AG10803 (cell line): ENCODE data around the gene GIGYF2.

ENCODE experiments used
- DNase-seq: peaks from one replicate; pipeline ENCODE4 v3.0.0; 2010; ENCODE audit warnings: low read depth
- H3K4me3 ChIP-seq: 2 replicates; pipeline ENCODE4 v1.5.1; 2011; ENCODE audit warnings: mild to moderate bottlenecking, low read length, control low read depth
- TF ChIP-seq, protein P1 (sequence below): conservative IDR thresholded peaks from 2 replicates; pipeline ENCODE4 v1.5.1; 2011; ENCODE audit warnings: mild to moderate bottlenecking, low read length, control low read depth, inconsistent platforms

The GIGYF2 gene

DNA sequence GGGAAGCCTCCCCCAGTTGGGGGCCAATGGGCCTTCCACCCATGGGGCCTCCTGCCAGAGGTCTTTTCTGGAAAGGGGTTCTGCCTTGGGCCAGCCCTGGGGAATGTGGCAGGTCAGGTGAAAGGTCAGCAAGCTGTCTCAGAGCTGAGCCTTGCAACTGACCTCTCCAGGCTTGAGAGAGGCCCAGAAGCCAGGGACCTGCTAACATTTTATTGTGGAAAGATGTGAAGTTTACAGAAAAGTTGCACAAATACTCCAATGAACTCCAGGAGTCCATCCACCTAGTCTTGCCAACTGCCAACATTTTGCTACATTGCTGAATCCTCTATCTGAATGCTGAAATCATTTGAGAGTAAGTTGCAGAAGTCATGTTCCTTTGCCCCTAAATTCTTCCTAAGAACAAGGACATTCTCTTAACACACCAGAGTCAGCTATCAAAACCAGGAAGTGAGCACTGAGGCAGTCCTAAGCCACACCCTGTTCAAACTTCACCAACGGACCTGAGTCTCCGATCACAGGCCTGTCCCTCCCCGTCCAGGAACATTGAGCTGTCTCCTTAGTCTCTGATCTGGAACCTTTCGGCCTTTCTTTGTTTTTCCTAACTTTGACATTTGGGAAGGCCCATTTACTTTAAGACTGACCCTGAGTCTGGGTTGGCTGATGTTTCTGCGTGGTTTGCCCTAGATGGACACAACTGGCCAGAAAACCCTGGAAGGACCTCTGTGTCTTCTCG lies 176.9 kb downstream of the GIGYF2 start:
- DNase-seq = no peak
- no peak overlapping the region for H3K4me3 ChIP-seq
- TF ChIP-seq, protein P1, sequence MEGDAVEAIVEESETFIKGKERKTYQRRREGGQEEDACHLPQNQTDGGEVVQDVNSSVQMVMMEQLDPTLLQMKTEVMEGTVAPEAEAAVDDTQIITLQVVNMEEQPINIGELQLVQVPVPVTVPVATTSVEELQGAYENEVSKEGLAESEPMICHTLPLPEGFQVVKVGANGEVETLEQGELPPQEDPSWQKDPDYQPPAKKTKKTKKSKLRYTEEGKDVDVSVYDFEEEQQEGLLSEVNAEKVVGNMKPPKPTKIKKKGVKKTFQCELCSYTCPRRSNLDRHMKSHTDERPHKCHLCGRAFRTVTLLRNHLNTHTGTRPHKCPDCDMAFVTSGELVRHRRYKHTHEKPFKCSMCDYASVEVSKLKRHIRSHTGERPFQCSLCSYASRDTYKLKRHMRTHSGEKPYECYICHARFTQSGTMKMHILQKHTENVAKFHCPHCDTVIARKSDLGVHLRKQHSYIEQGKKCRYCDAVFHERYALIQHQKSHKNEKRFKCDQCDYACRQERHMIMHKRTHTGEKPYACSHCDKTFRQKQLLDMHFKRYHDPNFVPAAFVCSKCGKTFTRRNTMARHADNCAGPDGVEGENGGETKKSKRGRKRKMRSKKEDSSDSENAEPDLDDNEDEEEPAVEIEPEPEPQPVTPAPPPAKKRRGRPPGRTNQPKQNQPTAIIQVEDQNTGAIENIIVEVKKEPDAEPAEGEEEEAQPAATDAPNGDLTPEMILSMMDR = no peak

DNA sequence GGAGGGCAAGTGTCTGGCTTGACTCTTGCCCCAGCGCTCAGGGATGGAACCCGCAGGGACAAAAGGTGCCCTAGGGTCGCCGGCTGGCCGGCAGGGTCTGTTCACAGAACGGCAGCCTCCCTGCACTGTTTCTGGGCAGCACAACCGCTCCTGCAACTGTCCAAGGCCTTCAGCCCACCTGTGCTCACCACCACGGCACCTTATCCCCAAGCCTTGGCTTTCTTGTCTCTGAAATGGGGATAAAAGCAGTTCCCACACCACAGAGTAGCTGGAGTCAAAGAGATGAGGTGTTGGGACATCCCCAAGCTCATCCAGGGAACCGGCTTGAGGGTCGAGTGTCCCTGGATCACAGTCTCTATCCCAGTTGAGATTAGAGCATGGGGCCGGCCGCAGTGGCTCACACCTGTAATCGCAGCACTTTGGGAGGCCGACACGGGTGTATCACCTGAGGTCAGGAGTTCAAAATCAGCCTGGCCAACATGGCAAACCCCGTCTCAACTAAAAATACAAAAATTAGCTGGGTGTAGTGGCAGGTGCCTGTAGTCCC lies 177.6 kb downstream of the GIGYF2 start:
- no peak overlapping the region for H3K4me3 ChIP-seq

DNA sequence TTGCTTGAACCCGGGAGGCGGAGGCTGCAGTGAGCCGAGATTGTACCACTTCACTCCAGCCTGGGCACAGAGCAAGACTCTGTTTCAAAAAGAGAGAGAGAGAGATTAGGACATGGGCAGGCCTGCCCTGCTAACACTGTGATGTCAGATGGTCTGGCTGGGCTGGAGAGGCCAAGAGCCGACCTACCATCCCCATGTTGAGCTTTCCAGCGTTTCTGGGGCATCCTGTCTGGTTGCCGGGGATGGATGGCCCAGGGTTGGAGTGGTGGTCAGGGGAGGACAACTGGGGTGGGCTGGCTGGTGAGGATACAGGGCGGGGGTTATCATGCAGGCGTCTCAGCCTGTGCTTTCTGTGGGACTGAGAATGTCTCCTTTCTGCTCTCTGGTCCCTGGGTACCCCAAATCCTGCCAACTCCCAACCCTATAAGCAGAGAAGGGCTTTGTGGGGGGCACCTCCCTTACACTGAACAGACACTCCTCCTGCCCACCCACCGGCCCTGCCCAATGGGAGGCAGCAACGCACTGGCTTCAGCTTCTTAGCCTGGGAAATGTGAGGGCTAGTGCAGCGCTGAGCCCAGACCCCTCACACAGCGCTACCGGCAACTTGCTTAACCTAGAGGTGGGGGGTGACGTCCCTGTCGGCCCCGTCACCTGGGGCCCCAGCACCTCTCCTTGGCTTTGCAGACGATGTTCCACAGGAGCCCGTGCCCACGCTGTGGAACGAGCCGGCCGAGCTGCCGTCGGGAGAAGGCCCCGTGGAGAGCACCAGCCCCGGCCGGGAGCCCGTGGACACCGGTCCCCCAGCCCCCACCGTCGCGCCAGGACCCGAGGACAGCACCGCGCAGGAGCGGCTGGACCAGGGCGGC lies 178.4 kb downstream of the GIGYF2 start:
- TF ChIP-seq, protein P1 = peak; percentile 6; the same call in 1 of the 2 replicates
- DNase-seq = no peak
- H3K4me3 ChIP-seq = no peak overlapping the region

More for the DNA sequence above, 177.6 kb downstream of the GIGYF2 start:
- TF ChIP-seq, protein P1 = no peak
- no peak for DNase-seq

DNA sequence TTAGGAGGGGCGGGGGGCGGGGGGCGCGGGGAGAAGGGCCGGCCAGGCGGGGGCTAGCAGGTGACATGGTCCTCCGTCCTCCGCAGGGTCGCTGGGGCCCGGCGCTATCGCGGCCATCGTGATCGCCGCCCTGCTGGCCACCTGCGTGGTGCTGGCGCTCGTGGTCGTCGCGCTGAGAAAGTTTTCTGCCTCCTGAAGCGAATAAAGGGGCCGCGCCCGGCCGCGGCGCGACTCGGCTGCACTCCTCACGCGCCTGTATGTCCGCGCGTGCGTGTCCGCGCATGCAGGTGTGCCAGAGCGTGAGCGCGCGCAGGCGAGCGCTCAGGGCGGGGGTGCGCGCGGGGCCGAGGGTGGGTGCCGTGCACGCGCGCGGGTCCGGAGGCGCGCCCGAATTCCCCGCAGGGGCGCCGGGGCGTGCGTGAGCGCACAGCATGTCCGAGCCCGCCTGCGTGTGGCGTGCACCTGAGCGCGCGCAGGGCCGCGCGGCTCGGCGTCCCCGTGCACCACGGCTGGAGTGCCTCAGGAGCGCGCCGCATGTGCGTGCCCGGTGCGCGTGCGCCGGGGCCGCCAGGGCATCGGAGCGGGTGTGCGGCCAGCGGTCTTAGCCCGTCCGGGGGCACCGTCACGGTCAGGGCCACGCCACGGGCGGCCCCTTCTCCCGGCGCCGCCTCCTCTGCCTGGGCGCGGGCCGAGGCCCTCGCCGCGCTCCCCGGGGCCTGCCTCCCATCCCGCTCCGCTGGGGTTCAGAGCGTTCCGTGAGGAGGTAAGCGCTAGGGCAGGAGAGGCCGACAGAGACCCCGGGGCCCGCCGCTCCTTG lies 179.2 kb downstream of the GIGYF2 start:
- no peak overlapping the region for H3K4me3 ChIP-seq
- TF ChIP-seq, protein P1 = peak; percentile 11; the same call in 1 of the 2 replicates
- DNase-seq = no peak

DNA sequence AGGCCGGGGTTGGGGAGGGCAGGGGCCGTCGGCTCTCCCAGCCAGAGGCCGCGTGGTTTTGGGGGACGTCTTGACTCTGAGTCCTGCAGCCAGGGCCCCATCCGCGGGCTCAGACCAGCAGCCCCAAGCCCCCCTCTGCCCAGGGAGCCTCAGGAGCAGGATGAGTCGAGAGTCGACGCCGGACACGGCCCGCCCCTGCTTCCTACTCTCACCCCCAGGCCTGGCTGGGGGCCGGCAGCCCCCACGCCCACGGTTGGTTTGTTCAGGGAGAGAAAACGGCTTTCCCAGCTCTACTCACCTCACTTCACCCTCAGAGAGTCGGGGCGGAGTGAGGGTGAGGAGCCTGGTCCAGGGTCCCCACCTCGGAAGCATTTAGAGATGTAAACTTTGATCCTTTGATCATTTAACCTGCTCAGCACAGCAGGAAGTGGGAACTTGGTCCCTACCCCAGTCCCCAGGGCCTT lies 179.9 kb downstream of the GIGYF2 start:
- no peak for DNase-seq
- no peak overlapping the region for H3K4me3 ChIP-seq
- TF ChIP-seq, protein P1 = no peak

DNA sequence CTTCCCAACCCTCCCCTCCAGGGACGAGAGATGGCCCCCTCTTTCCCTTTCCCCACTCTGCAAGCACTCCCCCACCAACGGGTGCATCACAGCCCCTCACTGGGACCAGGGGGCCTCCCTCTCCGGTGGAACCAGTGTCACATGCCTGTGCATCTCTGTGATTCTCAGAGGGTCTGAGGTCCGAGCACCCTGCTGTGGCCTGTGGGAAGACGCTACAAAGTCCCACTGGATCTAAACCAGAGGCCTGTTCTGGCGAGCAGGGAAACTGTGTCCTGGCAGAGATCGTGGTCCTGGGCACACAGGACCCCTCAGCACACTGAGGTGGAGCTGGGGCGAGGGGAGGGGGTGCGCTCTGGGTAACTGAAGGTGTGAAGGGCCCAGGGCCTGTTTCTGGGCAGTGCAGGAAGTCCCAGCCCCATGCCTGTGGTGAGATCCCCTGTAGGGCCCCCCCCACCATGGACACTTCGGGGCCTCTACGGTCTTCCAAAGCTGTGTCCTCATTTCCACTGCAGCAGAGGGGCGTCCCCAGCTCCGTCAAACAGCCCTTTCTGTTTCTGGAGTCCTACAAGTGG lies 180.9 kb downstream of the GIGYF2 start:
- TF ChIP-seq, protein P1 = no peak
- DNase-seq = no peak
- no peak overlapping the region for H3K4me3 ChIP-seq
